Measurements from ENCODE around the gene ZCCHC7.
A peak's percentile ranks its signal among the peaks of the same experiment; 100 is the strongest.
"Not testable (repeated sequence)": the region's sequence is repeated elsewhere in the genome, so short reads cannot be mapped to it uniquely, and the experiment has no call there.

ZCCHC7 gene

DNA sequence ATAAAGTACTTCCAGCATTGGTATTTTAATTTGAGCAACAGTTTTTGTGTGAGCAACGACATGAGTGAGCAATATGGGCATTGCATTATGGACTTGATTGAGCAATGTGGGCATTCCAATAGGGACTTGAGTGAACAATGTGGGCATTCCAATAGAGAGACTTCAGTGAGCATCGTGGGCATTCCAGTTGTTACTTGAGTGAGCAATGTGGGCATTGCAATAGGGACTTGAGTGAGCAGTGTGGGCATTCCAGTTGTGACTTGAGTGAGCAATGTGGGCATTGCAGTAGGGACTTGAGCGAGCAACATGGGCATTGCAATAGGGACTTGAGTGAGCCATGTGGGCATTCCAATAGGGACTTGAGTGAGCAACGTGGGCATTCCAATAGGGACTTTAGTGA, 52.2 kb downstream of the ZCCHC7 start:
- no peak overlapping the region for H3K9ac ChIP-seq (ENCODE audit: low read depth, low read length)
- 93% methylated on average over 4 of the region's 4 CpGs for WGBS
- H3K36me3 ChIP-seq (ENCODE audit: insufficient read depth, low read length), result no peaks in the 10 kb centered on the region
- H3K27me3 ChIP-seq (ENCODE audit: insufficient read depth, low read length), result no peaks in the 10 kb centered on the region
- no peak overlapping the region for H3K27ac ChIP-seq (ENCODE audit: low read depth, low read length)
- no peaks in the 10 kb centered on the region for H3K4me1 ChIP-seq (ENCODE audit: insufficient read depth, low read length)
- no peak overlapping the region for H3K4me3 ChIP-seq (ENCODE audit: low read length)
- H3K9me3 ChIP-seq (ENCODE audit: insufficient read depth, low read depth, low read length), result no peaks in the 10 kb centered on the region

DNA sequence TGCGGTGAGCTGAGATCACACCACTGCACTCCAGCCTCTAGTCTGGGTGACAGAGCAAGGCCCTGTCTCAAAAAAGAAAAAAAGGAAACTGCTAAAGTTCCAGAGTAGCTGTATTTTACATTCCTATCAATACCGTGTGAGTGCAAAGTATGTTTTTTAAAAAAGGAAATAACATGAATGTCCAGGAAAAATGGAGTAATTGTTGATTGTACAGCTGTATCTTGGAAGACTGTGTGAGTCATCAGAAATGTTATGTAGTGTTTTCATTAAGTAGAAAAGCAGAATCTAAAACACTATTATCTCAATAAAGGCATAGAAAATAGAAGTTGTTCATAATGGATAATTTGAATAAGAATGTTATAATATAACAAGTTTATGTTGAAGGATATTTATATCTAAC, 53.9 kb downstream of the ZCCHC7 start:
- Histone ChIP-seq H3K36me3 (ENCODE audit: insufficient read depth, low read length) (no peaks in the 10 kb centered on the region), H3K4me3 (ENCODE audit: low read length) (no peak overlapping the region)

DNA sequence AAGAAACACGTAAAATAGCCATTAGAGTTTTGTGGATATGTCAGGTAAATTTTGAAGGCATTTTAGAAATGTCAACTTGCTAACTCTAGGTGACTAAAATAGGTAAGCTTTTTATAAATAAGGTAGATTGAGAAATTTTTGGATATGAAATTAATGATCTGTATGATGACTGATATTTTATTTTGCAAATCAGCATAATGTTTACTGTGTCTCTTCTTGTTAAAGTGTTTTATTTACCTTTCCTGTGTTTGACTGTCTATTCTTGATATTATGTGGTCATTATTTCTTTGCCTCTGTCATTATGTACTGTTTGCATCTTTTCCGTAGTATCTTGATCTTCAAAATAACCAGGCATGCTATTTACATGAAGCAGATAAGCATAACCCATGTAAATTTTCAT, 58.4 kb downstream of the ZCCHC7 start:
- Histone ChIP-seq H3K9ac (ENCODE audit: low read depth, low read length) (no peak overlapping the region), H3K9me3 (ENCODE audit: insufficient read depth, low read depth, low read length) (no peaks in the 10 kb centered on the region), H3K4me1 (ENCODE audit: insufficient read depth, low read length) (peaks cover 2% of the 10 kb centered on the region; the same call in 1 of the 2 replicates), H3K27me3 (ENCODE audit: insufficient read depth, low read length) (no peaks in the 10 kb centered on the region), H3K4me3 (ENCODE audit: low read length) (no peak overlapping the region), H3K27ac (ENCODE audit: low read depth, low read length) (no peak overlapping the region), H3K36me3 (ENCODE audit: insufficient read depth, low read length) (peaks cover 8% of the 10 kb centered on the region)
- 95% methylated on average over 1 of the region's 2 CpGs for WGBS

More for the DNA sequence above, 53.9 kb downstream of the ZCCHC7 start:
- WGBS, result 94% methylated on average over 2 of the region's 2 CpGs
- H3K9ac ChIP-seq (ENCODE audit: low read depth, low read length), result no peak overlapping the region
- H3K9me3 ChIP-seq (ENCODE audit: insufficient read depth, low read depth, low read length), result no peaks in the 10 kb centered on the region
- no peak overlapping the region for H3K27ac ChIP-seq (ENCODE audit: low read depth, low read length)
- no peaks in the 10 kb centered on the region for H3K4me1 ChIP-seq (ENCODE audit: insufficient read depth, low read length)
- H3K27me3 ChIP-seq (ENCODE audit: insufficient read depth, low read length), result no peaks in the 10 kb centered on the region

DNA sequence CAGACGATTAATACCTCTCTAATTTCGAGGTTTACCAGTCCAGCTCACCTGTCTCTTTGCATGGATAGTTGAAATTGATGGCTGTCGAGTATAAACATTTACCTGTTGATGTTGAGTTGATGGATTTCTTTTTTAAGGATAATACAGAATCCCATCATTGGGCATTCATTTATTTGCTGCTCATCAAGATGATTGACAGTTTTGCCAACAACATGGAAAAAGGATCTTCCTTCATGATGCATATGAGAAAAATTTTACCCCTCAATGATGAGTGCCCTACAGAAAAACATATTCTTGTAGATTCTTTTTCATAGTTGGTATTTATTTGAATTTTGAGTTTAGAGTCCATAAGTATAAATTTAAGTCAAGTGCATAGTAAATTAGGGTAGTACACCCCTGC, 59.2 kb downstream of the ZCCHC7 start:
- Histone ChIP-seq H3K36me3 (ENCODE audit: insufficient read depth, low read length) (peaks cover 8% of the 10 kb centered on the region), H3K4me3 (ENCODE audit: low read length) (no peak overlapping the region), H3K4me1 (ENCODE audit: insufficient read depth, low read length) (peaks cover 11% of the 10 kb centered on the region), H3K27me3 (ENCODE audit: insufficient read depth, low read length) (no peaks in the 10 kb centered on the region), H3K27ac (ENCODE audit: low read depth, low read length) (no peak overlapping the region), H3K9ac (ENCODE audit: low read depth, low read length) (no peak overlapping the region), H3K9me3 (ENCODE audit: insufficient read depth, low read depth, low read length) (no peaks in the 10 kb centered on the region)
- WGBS, result 98% methylated on average over 3 of the region's 3 CpGs

DNA sequence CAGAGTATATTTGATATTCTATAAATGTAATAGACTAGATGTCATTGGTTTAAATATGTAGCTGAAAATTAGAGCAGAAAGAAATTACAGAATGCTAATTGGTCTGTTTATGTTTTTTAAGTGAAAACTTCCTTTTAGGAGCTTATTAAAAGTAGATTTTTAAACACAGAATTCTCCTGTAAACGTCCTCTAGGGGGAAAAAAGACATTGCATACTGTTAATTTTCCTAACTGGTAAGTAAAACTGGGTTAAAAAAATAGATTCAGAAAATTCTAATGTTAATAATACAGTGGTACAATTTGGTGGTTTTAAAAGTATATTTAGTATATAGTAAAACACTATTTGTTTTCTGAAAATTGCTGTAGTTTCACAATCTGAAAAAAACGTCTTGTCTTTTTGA, 59.8 kb downstream of the ZCCHC7 start:
- no peaks in the 10 kb centered on the region for H3K27me3 ChIP-seq (ENCODE audit: insufficient read depth, low read length)
- H3K9ac ChIP-seq (ENCODE audit: low read depth, low read length), result no peak overlapping the region
- H3K27ac ChIP-seq (ENCODE audit: low read depth, low read length), result no peak overlapping the region
- no peak overlapping the region for H3K4me3 ChIP-seq (ENCODE audit: low read length)
- peaks cover 8% of the 10 kb centered on the region for H3K36me3 ChIP-seq (ENCODE audit: insufficient read depth, low read length)
- 86% methylated on average over 2 of the region's 2 CpGs for WGBS
- H3K9me3 ChIP-seq (ENCODE audit: insufficient read depth, low read depth, low read length), result no peaks in the 10 kb centered on the region
- H3K4me1 ChIP-seq (ENCODE audit: insufficient read depth, low read length), result peaks cover 15% of the 10 kb centered on the region

DNA sequence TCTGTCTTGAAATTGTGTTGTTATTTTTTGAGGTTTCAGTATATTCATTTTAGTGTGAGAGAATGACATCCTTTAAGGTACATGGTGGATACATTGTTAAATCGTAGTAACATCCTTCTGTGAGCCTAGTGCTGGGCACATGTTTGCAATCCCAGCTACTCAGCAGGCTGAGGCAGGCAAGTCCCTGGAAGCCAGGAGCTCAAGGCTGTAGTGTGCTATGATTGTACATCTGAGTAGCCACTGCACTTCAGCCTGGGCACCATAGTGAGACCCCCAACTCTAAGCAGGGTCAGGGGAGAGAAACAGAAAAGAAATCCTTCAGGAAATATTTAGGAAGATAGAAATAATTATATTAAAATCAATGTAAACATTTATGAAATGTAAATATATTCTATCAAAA, 62.3 kb downstream of the ZCCHC7 start:
- Histone ChIP-seq H3K27me3 (ENCODE audit: insufficient read depth, low read length) (no peaks in the 10 kb centered on the region), H3K4me3 (ENCODE audit: low read length) (no peak overlapping the region), H3K9me3 (ENCODE audit: insufficient read depth, low read depth, low read length) (no peaks in the 10 kb centered on the region), H3K36me3 (ENCODE audit: insufficient read depth, low read length) (peaks cover 8% of the 10 kb centered on the region), H3K9ac (ENCODE audit: low read depth, low read length) (no peak overlapping the region), H3K27ac (ENCODE audit: low read depth, low read length) (no peak overlapping the region), H3K4me1 (ENCODE audit: insufficient read depth, low read length) (peaks cover 16% of the 10 kb centered on the region)
- WGBS, result 93% methylated on average over 1 of the region's 1 CpG

DNA sequence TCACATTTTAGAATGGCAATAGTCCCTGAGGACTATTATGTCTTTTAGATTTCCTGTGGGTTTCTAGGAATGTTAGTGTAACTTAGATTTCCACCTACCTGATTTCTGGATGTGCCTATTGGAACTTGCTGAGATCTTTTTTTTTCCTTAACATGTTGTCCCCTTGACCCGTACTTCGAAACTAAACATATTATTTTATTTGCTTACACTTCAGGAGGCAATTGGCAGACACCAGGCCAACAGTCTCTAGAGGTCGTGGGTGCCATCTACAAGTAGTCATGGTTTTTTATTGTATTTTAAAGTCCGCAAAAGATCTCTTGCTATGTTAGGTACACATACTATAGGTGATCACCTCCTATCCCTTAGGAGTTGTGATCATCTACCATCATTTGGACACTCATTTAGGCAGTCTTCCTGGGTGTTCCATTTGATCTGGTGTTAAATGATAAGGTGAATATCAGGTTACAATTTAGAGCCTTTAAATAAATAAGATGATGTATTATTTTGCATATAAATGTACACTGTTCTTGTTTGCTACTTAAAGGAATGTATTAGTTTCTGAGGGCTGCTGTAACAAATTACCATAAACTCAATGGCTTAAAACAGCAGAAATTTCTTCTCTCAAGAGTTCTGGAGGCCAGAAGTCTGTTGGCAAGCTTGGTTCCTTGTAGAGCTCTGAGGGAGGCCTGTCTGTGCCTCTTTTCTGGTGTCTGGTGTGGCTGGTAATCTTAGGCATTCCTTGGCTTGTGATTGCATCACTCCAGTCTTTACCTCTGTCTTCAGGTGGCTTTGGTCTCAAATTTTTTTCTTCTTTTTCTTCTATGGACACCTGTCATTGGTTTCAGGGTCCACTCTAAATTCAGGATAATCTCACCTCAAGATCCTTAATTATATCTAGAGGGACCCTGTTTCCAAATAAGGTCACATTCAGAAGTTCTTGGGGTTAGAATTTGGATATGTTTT, 64.8 kb downstream of the ZCCHC7 start:
- Histone ChIP-seq H3K4me1 (ENCODE audit: insufficient read depth, low read length) (peaks cover 20% of the 10 kb centered on the region), H3K27ac (ENCODE audit: low read depth, low read length) (peak overlapping the region; percentile 68), H3K4me3 (ENCODE audit: low read length) (no peak overlapping the region), H3K9ac (ENCODE audit: low read depth, low read length) (no peak overlapping the region), H3K9me3 (ENCODE audit: insufficient read depth, low read depth, low read length) (no peaks in the 10 kb centered on the region), H3K27me3 (ENCODE audit: insufficient read depth, low read length) (no peaks in the 10 kb centered on the region), H3K36me3 (ENCODE audit: insufficient read depth, low read length) (peaks cover 10% of the 10 kb centered on the region)
- 90% methylated on average over 4 of the region's 4 CpGs for WGBS

DNA sequence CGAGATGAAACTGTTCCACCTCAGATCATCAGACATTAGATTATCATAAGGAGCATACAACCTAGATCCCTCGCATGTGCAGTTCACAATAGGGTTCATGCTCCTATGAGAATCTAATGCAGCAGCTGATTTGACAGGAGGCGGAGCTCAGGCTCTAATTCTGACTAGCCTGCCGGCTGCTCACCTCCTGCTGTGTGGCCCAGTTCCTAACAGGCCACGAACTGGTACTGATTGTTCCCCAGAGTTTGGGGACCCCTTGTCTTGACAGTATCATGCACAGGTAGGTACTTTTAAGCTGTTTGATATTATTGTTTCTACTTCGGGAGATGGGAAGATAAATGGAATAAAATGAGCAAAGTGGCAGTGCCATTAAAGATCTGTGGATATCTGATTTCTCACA, 66.9 kb downstream of the ZCCHC7 start:
- peaks cover 2% of the 10 kb centered on the region; the same call in 1 of the 2 replicates for H3K36me3 ChIP-seq (ENCODE audit: insufficient read depth, low read length)
- no peak overlapping the region for H3K4me3 ChIP-seq (ENCODE audit: low read length)
- no peaks in the 10 kb centered on the region for H3K9me3 ChIP-seq (ENCODE audit: insufficient read depth, low read depth, low read length)
- WGBS, result 81% methylated on average over 6 of the region's 6 CpGs
- peaks cover 35% of the 10 kb centered on the region for H3K4me1 ChIP-seq (ENCODE audit: insufficient read depth, low read length)
- no peaks in the 10 kb centered on the region for H3K27me3 ChIP-seq (ENCODE audit: insufficient read depth, low read length)
- H3K27ac ChIP-seq (ENCODE audit: low read depth, low read length), result no peak overlapping the region
- H3K9ac ChIP-seq (ENCODE audit: low read depth, low read length), result no peak overlapping the region

DNA sequence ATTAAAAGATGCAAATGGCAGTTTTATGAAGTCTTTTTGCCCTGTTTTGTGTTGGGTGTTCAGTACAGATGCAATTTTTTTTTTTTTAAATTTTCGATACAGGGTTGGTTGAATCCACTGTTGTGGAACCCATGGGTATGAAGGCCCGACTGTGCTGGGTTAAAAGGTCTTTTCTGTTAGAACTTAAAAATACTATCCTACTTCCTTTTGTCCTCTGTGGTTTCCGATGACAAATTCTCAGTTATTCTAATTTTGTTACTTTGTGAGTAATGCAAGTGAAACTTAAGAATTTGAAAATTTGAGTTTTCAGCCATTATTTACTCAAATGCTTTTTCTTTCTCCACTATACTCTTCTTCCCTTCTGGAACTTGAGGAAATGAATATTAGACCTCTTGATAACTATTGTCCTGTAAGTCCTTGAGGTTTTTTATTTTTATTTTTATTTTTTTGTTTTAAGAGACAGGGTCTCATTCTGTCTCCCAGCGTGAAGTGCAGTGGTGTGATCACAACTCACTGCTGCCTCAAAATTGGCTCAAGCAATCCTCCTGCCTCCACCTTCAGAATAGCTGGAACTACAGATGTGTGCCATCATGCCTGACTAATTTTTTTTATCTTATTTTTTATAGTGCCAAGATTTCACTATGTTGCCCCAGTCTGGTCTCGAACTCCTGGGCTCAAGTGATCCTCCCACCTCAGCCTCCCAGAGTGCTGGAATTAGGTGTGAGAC, 67.5 kb downstream of the ZCCHC7 start:
- WGBS, result over 99% methylated on average over 4 of the region's 5 CpGs
- H3K4me3 ChIP-seq (ENCODE audit: low read length), result no peak overlapping the region
- peaks cover 2% of the 10 kb centered on the region; the same call in 1 of the 2 replicates for H3K36me3 ChIP-seq (ENCODE audit: insufficient read depth, low read length)

DNA sequence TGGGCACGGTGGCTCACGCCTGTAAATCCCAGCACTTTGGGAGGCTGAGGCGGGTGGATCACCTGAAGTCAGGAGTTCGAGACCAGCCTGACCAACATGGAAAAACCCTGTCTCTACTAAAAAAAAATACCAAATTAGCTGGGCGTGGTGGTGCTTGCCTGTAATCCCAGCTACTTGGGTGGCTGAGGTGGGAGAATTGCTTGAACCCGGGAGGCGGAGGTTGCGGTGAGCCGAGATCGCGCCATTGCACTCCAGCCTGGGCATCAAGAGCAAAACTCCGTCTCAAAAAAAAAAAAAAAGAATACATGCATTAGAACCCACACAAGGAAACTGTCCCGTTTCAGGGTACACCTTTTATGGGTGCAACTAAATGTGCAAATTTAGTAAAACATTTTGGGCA, 70.4 kb downstream of the ZCCHC7 start:
- not testable (repeated sequence) for H3K4me3 ChIP-seq (ENCODE audit: low read length); H3K9ac ChIP-seq (ENCODE audit: low read depth, low read length); H3K36me3 ChIP-seq (ENCODE audit: insufficient read depth, low read length); H3K9me3 ChIP-seq (ENCODE audit: insufficient read depth, low read depth, low read length); H3K27ac ChIP-seq (ENCODE audit: low read depth, low read length); H3K27me3 ChIP-seq (ENCODE audit: insufficient read depth, low read length)
- peaks cover 39% of the 10 kb centered on the region for H3K4me1 ChIP-seq (ENCODE audit: insufficient read depth, low read length)
- 88% methylated on average over 12 of the region's 13 CpGs for WGBS

More for the DNA sequence above, 67.5 kb downstream of the ZCCHC7 start:
- Histone ChIP-seq H3K27me3 (ENCODE audit: insufficient read depth, low read length) (no peaks in the 10 kb centered on the region), H3K9me3 (ENCODE audit: insufficient read depth, low read depth, low read length) (no peaks in the 10 kb centered on the region), H3K27ac (ENCODE audit: low read depth, low read length) (no peak overlapping the region), H3K9ac (ENCODE audit: low read depth, low read length) (no peak overlapping the region), H3K4me1 (ENCODE audit: insufficient read depth, low read length) (peaks cover 41% of the 10 kb centered on the region)

DNA sequence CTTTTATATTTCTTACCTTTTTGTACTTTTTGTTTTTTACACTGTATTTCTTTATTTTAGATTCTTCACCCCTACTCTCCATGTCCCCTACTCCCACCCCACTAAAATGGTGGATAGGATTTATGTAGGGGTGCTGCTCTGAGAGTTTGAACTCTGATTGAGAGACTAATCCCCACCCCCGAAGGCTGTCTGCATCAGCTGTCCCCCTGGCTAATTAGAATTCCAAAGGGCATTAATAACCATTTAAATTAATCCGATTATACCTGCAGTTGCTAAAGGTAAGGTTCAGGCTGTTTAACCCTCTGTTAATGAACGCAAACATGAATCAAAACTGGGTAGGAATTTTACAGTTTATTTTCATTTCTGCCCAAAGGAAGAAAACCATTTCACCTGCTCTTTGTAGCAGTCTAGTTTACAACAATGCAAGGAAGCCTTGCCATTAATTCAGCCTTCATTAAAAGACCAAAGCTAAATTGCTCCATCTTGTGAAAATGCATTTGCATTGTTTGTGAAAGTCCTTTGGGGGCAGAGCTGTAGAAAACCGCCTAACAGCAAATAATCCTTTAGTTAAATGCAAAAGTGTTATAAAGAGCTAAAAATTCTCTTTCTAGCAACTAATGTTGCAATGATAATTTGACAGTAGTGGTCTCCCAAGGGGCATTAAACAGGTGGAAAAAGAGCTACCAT, 71.2 kb downstream of the ZCCHC7 start:
- Histone ChIP-seq H3K27me3 (ENCODE audit: insufficient read depth, low read length) (no peaks in the 10 kb centered on the region), H3K9me3 (ENCODE audit: insufficient read depth, low read depth, low read length) (no peaks in the 10 kb centered on the region), H3K9ac (ENCODE audit: low read depth, low read length) (no peak overlapping the region), H3K27ac (ENCODE audit: low read depth, low read length) (peak overlapping the region; percentile 51), H3K4me3 (ENCODE audit: low read length) (peak overlapping the region; percentile 10), H3K4me1 (ENCODE audit: insufficient read depth, low read length) (peaks cover 44% of the 10 kb centered on the region), H3K36me3 (ENCODE audit: insufficient read depth, low read length) (0 out of 2 replicates have a peak, but pooled peaks cover 2% of the 10 kb centered on the region)
- WGBS, result 29% methylated on average over 3 of the region's 4 CpGs
